Smooth muscle cell (in vitro differentiated cells): ENCODE data around the gene PPM1L. TPM values are rescaled to one million over a fixed set of nuclear protein-coding genes. Genes with fewer than 3 reads are reported as not detected.

Source experiments
- DNase-seq: peaks from one replicate; lab custom pipeline; 2025; ENCODE audit not compliant: unreplicated experiment; lab: John Stamatoyannopoulos, UW
- H2AFZ ChIP-seq: fragments of 200-600 bp; sonication (generic); 2 replicates; pipeline ENCODE4 v1.6.0; 2016; ENCODE audit warnings: antibody characterized with exemption, low read depth, mild to moderate bottlenecking
- H3F3A ChIP-seq: fragments of 200-600 bp; sonication (generic); 2 replicates; pipeline ENCODE4 v1.6.0; 2017; ENCODE audit warnings: antibody characterized with exemption, low read depth
- H3K27ac ChIP-seq: fragments of 200-600 bp; sonication (generic); 2 replicates; pipeline ENCODE4 v1.5.1; 2016; ENCODE audit warnings: low read depth, mild to moderate bottlenecking
- H3K27me3 ChIP-seq: fragments of 200-600 bp; sonication (generic); 2 replicates; pipeline ENCODE4 v1.6.1; 2016; ENCODE audit warnings: low read depth, mild to moderate bottlenecking
- H3K36me3 ChIP-seq: fragments of 200-600 bp; sonication (generic); 2 replicates; pipeline ENCODE4 v1.5.1; 2016; ENCODE audit warnings: low read depth
- H3K4me1 ChIP-seq: fragments of 200-600 bp; sonication (generic); 2 replicates; pipeline ENCODE4 v1.5.1; 2016; ENCODE audit warnings: low read depth
- H3K4me2 ChIP-seq: fragments of 200-600 bp; sonication (generic); 2 replicates; pipeline ENCODE4 v1.6.0; 2016; ENCODE audit warnings: mild to moderate bottlenecking
- H3K4me3 ChIP-seq: fragments of 200-600 bp; sonication (generic); 2 replicates; pipeline ENCODE4 v1.5.1; 2016; ENCODE audit warnings: mild to moderate bottlenecking
- H3K79me2 ChIP-seq: fragments of 200-600 bp; sonication (generic); 2 replicates; pipeline ENCODE4 v1.6.0; 2016; ENCODE audit warnings: low read depth, mild to moderate bottlenecking
- H3K9ac ChIP-seq: fragments of 200-600 bp; sonication (generic); 2 replicates; pipeline ENCODE4 v1.6.0; 2016; ENCODE audit warnings: low read depth
- H3K9me3 ChIP-seq: fragments of 200-600 bp; sonication (generic); replicated peaks from 2 replicates; pipeline ENCODE4 v1.5.1; 2016; ENCODE audit warnings: low read depth
- H4K20me1 ChIP-seq: fragments of 200-600 bp; sonication (generic); 2 replicates; pipeline ENCODE4 v1.6.0; 2016; ENCODE audit warnings: low read depth
- CTCF ChIP-seq: fragments of 200-600 bp; sonication (generic); IDR thresholded peaks from 2 replicates; pipeline ENCODE4 v1.5.1; 2017; ENCODE audit warnings: borderline replicate concordance, mild to moderate bottlenecking, antibody characterized with exemption; ENCODE audit not compliant: insufficient read depth, poor library complexity, severe bottlenecking
- WGBS: methylation state at CpG from one replicate; pipeline ENCODE4 v1.1.7; 2016; ENCODE audit warnings: low lambda C conversion rate; 5-methylcytosine and 5-hydroxymethylcytosine counted together
- polyA plus RNA-seq: library from polyadenylated mRNA; unstranded; fragments of >200 nt; fragmentation: Nextera tagmentation; extraction: Ambion mirVana; gene quantifications from 2 replicates; pipeline ENCODE4 v1.2.1, GENCODE V29; 2016
- total RNA-seq: library from RNA; depleted of rRNA; stranded (reverse); fragments of >200 nt; gene quantifications from 2 replicates; pipeline ENCODE4 v1.2.3, GENCODE V29; 2014

The PPM1L gene
- total and polyA plus RNA-seq, 2 experiments from 2014 or later: 0.14 to 1.9 TPM

DNA sequence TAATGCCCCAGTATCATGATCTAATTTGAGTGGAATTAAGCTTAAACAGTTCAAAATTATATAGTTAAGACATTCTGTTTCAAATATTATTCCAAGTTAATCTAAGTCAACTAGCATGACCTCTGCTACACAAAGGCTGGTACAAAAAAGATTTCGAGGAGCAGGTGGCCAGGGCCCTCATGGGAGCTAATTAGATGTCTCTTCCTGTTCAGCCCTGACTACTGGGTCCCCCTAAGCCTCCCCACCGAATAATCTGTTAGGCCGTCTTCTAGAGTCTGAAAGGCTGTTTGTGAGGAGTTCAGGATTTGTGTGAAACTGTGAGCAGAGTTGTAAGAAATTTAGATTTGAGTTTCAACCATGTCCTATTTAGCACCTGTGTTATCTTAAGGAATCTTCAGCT is 75.4 kb downstream of the PPM1L start:
- DNase-seq: no peak
- 89% methylated on average over 3 of the region's 3 CpGs for WGBS
- peaks cover 5% of the 10 kb centered on the region for H3K4me1 ChIP-seq
- H3K4me2 ChIP-seq: no peak overlapping the region
- TF ChIP-seq CTCF: no peak
- no peak overlapping the region for H3K9ac ChIP-seq
- H4K20me1 ChIP-seq: no peaks in the 10 kb centered on the region
- no peak overlapping the region for H3K4me3 ChIP-seq
- H3F3A ChIP-seq: no peaks in the 10 kb centered on the region
- H3K27me3 ChIP-seq: no peaks in the 10 kb centered on the region
- H2AFZ ChIP-seq: no peak overlapping the region
- no peaks in the 10 kb centered on the region for H3K79me2 ChIP-seq
- H3K36me3 ChIP-seq: no peaks in the 10 kb centered on the region
- H3K9me3 ChIP-seq: no peaks in the 10 kb centered on the region
- H3K27ac ChIP-seq: no peak overlapping the region

DNA sequence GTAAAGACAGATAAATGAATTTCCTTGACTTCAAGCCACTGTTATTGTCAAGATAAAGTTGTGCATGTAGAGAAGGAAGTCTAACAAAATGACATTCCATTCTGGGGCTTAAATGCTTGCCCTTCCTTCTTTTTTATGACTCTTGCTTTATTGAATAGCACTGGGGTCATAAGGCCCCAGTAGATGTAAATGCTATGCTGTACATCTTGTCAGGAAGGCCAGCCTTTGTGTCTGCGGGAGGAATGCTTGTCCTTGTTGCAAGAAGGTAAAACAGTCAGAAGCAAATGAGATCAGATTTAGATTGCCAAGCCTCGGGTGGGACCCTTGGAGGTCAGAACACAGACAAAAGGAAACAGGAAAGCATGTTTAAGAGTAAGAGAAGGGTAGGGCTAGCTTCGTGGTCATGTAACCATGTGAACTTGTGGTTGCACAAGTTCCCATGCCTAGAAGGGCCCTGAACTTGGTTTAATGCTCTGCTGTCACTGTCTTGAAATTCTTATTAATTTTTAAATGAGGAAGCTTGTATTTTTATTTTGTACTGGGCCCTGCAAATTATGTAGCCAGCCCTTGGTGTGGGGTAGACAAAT is 81.5 kb downstream of the PPM1L start:
- H3K4me1 ChIP-seq: no peaks in the 10 kb centered on the region
- WGBS: 76% methylated on average over 3 of the region's 3 CpGs
- no peaks in the 10 kb centered on the region for H3F3A ChIP-seq
- H3K4me3 ChIP-seq: no peak overlapping the region
- H3K27me3 ChIP-seq: no peaks in the 10 kb centered on the region
- no peak overlapping the region for H2AFZ ChIP-seq
- H3K79me2 ChIP-seq: no peaks in the 10 kb centered on the region
- DNase-seq: no peak
- H3K9me3 ChIP-seq: no peaks in the 10 kb centered on the region
- no peaks in the 10 kb centered on the region for H4K20me1 ChIP-seq
- no peak overlapping the region for H3K4me2 ChIP-seq
- H3K27ac ChIP-seq: no peak overlapping the region
- H3K36me3 ChIP-seq: no peaks in the 10 kb centered on the region
- H3K9ac ChIP-seq: no peak overlapping the region
- TF ChIP-seq CTCF: no peak

DNA sequence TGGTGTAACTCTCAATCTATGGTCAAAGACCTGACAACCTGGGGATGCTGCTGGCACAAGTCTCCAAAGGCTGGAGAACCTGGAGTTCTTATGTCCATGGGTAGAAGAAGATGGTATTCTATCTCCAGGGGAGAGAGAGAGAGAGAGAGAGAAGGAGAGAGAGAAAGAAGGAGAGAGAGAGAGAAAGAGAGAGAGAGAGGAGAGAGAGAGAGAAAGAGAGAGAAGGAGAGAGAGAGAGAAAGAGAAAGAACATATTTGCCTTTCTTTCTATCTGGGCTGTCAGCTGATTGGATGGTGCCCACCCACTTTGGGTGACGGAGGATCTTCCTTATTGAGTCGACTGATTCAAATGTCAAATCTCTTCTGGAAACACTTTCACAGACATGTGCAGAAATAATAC is 84.6 kb downstream of the PPM1L start:
- H3K4me1 ChIP-seq: no peaks in the 10 kb centered on the region
- 93% methylated on average over 2 of the region's 2 CpGs for WGBS
- no peaks in the 10 kb centered on the region for H3K9me3 ChIP-seq

More for the DNA sequence above, 84.6 kb downstream of the PPM1L start:
- Histone ChIP-seq H3K4me3 (no peak overlapping the region), H4K20me1 (no peaks in the 10 kb centered on the region), H3K27me3 (no peaks in the 10 kb centered on the region), H3K79me2 (no peaks in the 10 kb centered on the region), H3K36me3 (no peaks in the 10 kb centered on the region), H3K27ac (no peak overlapping the region), H3K9ac (no peak overlapping the region), H2AFZ (no peak overlapping the region), H3K4me2 (no peak overlapping the region), H3F3A (no peaks in the 10 kb centered on the region)
- DNase-seq: no peak
- TF ChIP-seq CTCF: no peak
